COLO829 (cell line): Measurements from ENCODE around the gene TENM4.

Experiments
- DNase-seq: peaks from one replicate; pipeline ENCODE4 v3.0.0; 2012; ENCODE audit warnings: low spot score

TENM4 gene

GRCh38 chr11:79174045-79175008 lies 266.5 kb downstream of the TENM4 start:
- no peak for DNase-seq

- peak; percentile 53 for DNase-seq
These were observed 267.2 kb downstream of the TENM4 start for GRCh38 chr11:79173615-79174014.

- DNase-seq: no peak
These were observed 270.5 kb downstream of the TENM4 start for GRCh38 chr11:79170321-79170720.

GRCh38 chr11:79168530-79169110 lies 272.2 kb downstream of the TENM4 start:
- no peak for DNase-seq

GRCh38 chr11:79167510-79168188 lies 273.2 kb downstream of the TENM4 start:
- DNase-seq: no peak

- no peak for DNase-seq
These were observed 274.9 kb downstream of the TENM4 start for GRCh38 chr11:79165908-79166307.

- DNase-seq: no peak
These were observed 279.9 kb downstream of the TENM4 start for GRCh38 chr11:79160791-79161403.

GRCh38 chr11:79159657-79160450 lies 281.0 kb downstream of the TENM4 start:
- no peak for DNase-seq

GRCh38 chr11:79157738-79158137 lies 283.1 kb downstream of the TENM4 start:
- no peak for DNase-seq

- DNase-seq: no peak
These were observed 284.8 kb downstream of the TENM4 start for GRCh38 chr11:79156031-79156430.

- no peak for DNase-seq
These were observed 285.6 kb downstream of the TENM4 start for GRCh38 chr11:79155237-79155636.

GRCh38 chr11:79152511-79152910 lies 288.3 kb downstream of the TENM4 start:
- no peak for DNase-seq

- DNase-seq: peak; percentile 38
These were observed 289.4 kb downstream of the TENM4 start for GRCh38 chr11:79151396-79151795.

GRCh38 chr11:79150966-79151365 lies 289.9 kb downstream of the TENM4 start:
- DNase-seq: no peak

- no peak for DNase-seq
These were observed 290.5 kb downstream of the TENM4 start for GRCh38 chr11:79150320-79150719.

- no peak for DNase-seq
These were observed 293.1 kb downstream of the TENM4 start for GRCh38 chr11:79147731-79148130.

- DNase-seq: no peak
These were observed 293.8 kb downstream of the TENM4 start for GRCh38 chr11:79147011-79147410.

- DNase-seq: no peak
These were observed 300.9 kb downstream of the TENM4 start for GRCh38 chr11:79139900-79140299.

GRCh38 chr11:79129702-79130101 lies 311.1 kb downstream of the TENM4 start:
- DNase-seq: no peak

- DNase-seq: no peak
These were observed 312.5 kb downstream of the TENM4 start for GRCh38 chr11:79128291-79128690.

GRCh38 chr11:79122759-79123158 lies 318.1 kb downstream of the TENM4 start:
- DNase-seq: no peak

GRCh38 chr11:79121351-79121750 lies 319.5 kb downstream of the TENM4 start:
- DNase-seq: no peak
